Mesothelial cell of epicardium (in vitro differentiated cells): ENCODE data around the gene NOL6. TPM values are rescaled to one million over a fixed set of nuclear protein-coding genes. Genes with fewer than 3 reads are reported as not detected.

Experiments
- DNase-seq, 2 experiments: peaks; one replicate each; pipeline ENCODE4 v3.0.0; 2021; ENCODE audit warnings: low spot score in 2 of 2; ENCODE audit not compliant: unreplicated experiment in 2 of 2
- H3K27ac Mint-ChIP-seq: 2 replicates; pipeline ENCODE4 v1.8.0; 2021; ENCODE audit warnings: mixed read lengths
- H3K27me3 Mint-ChIP-seq: 2 replicates; pipeline ENCODE4 v1.8.0; 2021; ENCODE audit warnings: low read depth, mixed read lengths
- H3K36me3 Mint-ChIP-seq: 2 replicates; pipeline ENCODE4 v1.8.0; 2021; ENCODE audit warnings: mixed read lengths
- H3K4me1 Mint-ChIP-seq: 2 replicates; pipeline ENCODE4 v1.8.0; 2021; ENCODE audit warnings: mixed read lengths
- H3K4me3 Mint-ChIP-seq: 2 replicates; pipeline ENCODE4 v1.8.0; 2021; ENCODE audit warnings: mild to moderate bottlenecking, moderate library complexity, mixed read lengths
- H3K9me3 Mint-ChIP-seq: 2 replicates; pipeline ENCODE4 v1.8.0; 2021; ENCODE audit warnings: mixed read lengths
- total RNA-seq: library from RNA; stranded (reverse); gene quantifications from 3 replicates; pipeline ENCODE4 v1.2.1, GENCODE V29; 2021
- TF ChIP-seq, protein P1 (sequence below): fragments of 200-600 bp; sonication (generic); IDR thresholded peaks from one replicate; pipeline ENCODE4 v1.5.0; 2021; ENCODE audit warnings: antibody characterized with exemption; ENCODE audit not compliant: unreplicated experiment

The NOL6 gene
- total RNA-seq, 1 donor from 2014 or later, result 37.9 TPM

DNA sequence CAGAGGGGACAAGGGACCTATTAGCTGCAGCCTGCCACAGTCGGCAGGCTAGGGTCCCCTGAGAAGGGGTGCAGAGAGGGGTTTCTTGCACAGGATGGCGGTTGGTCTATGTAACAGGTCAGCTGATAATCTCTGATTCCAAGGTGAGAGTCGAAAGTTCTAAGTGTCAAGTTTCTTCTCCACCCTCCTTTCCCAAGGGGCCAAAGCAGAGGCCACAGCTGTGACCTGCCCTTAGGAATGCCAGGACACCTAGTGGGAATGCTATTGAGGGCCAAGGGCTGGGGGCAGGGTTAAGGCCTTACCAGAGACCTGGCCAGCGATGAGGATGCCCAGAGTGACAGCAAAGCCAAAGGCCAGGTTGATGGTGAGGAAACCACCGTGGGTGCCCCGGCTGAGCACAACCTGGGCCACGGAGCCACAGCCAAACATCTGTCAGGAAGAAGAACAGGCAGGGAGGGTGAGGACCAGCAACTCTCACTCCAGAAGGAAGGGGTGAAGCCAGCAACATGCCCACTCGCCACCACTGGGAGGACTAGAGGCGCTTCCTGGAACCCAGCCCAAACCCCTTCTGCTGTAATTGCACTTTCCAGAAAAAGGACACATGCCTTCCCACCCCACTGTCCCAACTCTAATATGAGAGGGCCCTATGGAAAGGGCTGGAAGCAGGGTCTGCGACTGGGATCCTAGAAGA, 30.1 kb downstream of the NOL6 start:
- Mint-ChIP-seq H3K9me3 (no peaks in the 10 kb centered on the region), H3K4me3 (no peak overlapping the region)
- no peak for DNase-seq

DNA sequence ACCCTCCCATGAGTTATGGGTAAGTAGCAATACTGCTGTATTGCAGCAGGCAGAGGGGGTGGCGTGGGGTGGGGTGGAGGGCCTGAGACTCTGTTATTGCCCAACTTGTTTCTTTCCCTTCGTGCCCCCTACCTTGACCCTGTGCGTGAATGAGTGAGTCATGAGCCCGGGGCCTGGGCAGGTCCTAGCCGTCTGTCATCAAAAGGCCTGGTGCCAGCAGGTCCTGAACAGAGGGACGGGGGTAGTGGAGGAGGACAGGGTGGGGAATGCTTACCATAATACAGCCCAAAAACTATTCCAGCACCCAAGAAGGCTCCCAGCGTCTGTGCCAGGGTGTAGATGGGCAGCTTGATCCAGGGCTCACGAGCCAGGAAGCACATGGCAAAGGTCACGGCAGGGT, 30.7 kb downstream of the NOL6 start:
- no peak for DNase-seq
- Mint-ChIP-seq H3K9me3 (no peaks in the 10 kb centered on the region), H3K27ac (no peak overlapping the region), H3K36me3 (no peaks in the 10 kb centered on the region), H3K4me3 (no peak overlapping the region), H3K4me1 (peaks cover 29% of the 10 kb centered on the region), H3K27me3 (peaks cover 29% of the 10 kb centered on the region)
- TF ChIP-seq, protein P1, sequence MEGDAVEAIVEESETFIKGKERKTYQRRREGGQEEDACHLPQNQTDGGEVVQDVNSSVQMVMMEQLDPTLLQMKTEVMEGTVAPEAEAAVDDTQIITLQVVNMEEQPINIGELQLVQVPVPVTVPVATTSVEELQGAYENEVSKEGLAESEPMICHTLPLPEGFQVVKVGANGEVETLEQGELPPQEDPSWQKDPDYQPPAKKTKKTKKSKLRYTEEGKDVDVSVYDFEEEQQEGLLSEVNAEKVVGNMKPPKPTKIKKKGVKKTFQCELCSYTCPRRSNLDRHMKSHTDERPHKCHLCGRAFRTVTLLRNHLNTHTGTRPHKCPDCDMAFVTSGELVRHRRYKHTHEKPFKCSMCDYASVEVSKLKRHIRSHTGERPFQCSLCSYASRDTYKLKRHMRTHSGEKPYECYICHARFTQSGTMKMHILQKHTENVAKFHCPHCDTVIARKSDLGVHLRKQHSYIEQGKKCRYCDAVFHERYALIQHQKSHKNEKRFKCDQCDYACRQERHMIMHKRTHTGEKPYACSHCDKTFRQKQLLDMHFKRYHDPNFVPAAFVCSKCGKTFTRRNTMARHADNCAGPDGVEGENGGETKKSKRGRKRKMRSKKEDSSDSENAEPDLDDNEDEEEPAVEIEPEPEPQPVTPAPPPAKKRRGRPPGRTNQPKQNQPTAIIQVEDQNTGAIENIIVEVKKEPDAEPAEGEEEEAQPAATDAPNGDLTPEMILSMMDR, result no peak

More for the DNA sequence above, 30.1 kb downstream of the NOL6 start:
- TF ChIP-seq, protein P1, result no peak
- H3K27me3 Mint-ChIP-seq, result peaks cover 34% of the 10 kb centered on the region
- H3K27ac Mint-ChIP-seq, result no peak overlapping the region
- H3K36me3 Mint-ChIP-seq, result no peaks in the 10 kb centered on the region
- peaks cover 29% of the 10 kb centered on the region for H3K4me1 Mint-ChIP-seq

DNA sequence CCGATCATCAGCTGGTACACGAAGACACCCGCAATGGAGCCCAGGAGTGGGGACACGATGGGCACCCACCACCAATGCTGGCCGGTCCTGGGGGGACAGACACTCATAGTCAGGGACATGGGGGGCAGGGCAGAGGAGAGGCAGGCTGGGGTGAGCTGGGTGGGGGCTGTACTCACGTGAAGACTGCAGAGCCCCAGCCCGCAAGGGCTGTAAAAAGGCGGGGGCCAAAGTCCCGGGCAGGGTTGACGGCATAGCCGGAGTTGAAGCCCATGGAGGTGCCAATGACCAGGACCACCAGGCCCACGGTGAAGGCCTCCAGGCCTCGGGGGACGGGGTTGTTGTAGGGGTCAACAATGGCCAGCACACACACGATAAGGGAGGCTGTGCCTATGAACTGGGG, 31.6 kb downstream of the NOL6 start:
- Mint-ChIP-seq H3K4me1 (peaks cover 24% of the 10 kb centered on the region), H3K9me3 (no peaks in the 10 kb centered on the region), H3K27ac (no peak overlapping the region), H3K4me3 (no peak overlapping the region), H3K36me3 (no peaks in the 10 kb centered on the region), H3K27me3 (peaks cover 21% of the 10 kb centered on the region)
- TF ChIP-seq, protein P1, result no peak
- DNase-seq, result no peak

DNA sequence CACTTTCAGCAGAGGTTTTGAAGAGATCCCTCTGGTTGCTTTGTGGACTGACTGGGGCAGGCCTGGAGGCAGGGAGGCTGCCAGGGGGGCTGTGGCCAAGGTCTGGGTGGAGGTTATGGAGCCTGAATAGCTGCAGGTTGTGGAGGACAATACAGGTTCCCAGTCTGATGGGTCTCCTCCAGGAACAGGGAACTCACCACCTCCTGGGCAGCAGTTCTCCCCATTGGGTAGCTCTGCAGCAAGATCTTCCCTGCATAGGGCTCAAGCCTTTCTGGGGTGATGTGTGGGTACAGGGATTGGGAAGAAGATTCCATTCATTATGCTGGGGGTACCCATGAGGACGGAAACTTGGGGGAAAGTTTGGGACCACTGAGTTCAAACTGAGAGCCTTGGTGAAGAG, 33.1 kb downstream of the NOL6 start:
- H3K4me3 Mint-ChIP-seq, result no peak overlapping the region
- DNase-seq, result no peak

DNA sequence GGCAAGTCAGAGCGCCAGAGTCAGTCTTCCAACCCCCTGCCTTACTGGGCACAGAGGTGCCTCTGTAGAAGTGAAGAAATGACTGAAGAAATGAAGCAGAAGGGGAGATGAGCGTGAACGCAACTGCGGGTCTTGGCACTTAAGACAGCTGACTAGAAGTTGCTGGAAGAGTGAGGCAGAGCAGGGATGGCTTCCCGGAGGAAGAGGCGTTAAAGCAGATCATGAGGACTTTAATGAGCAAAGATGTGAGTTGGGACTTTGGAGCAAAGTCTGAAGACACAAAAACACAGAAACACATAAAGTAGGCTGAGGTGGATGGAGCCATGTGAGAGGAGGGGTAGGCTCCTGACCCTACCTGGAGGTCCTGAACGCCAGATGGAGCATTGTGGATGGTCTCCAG, 33.5 kb downstream of the NOL6 start:
- no peak overlapping the region for H3K27ac Mint-ChIP-seq
- TF ChIP-seq, protein P1, result no peak
- H3K27me3 Mint-ChIP-seq, result peaks cover 19% of the 10 kb centered on the region
- no peaks in the 10 kb centered on the region for H3K36me3 Mint-ChIP-seq
- no peak overlapping the region for H3K4me3 Mint-ChIP-seq
- DNase-seq, result no peak
- peaks cover 8% of the 10 kb centered on the region for H3K4me1 Mint-ChIP-seq
- no peaks in the 10 kb centered on the region for H3K9me3 Mint-ChIP-seq

More for the DNA sequence above, 33.1 kb downstream of the NOL6 start:
- Mint-ChIP-seq H3K27ac (no peak overlapping the region), H3K36me3 (no peaks in the 10 kb centered on the region), H3K4me1 (peaks cover 12% of the 10 kb centered on the region), H3K27me3 (peaks cover 17% of the 10 kb centered on the region), H3K9me3 (no peaks in the 10 kb centered on the region)
- TF ChIP-seq, protein P1, result no peak
